Astrocyte of the hippocampus (primary cell): Measurements from ENCODE around the gene PEAK3.
A peak's percentile ranks its signal among the peaks of the same experiment; 100 is the strongest.

Experiments used
- DNase-seq: peaks from one replicate; pipeline ENCODE4 v3.0.0; 2011; ENCODE audit warnings: low read depth, low spot score

PEAK3 gene

DNA sequence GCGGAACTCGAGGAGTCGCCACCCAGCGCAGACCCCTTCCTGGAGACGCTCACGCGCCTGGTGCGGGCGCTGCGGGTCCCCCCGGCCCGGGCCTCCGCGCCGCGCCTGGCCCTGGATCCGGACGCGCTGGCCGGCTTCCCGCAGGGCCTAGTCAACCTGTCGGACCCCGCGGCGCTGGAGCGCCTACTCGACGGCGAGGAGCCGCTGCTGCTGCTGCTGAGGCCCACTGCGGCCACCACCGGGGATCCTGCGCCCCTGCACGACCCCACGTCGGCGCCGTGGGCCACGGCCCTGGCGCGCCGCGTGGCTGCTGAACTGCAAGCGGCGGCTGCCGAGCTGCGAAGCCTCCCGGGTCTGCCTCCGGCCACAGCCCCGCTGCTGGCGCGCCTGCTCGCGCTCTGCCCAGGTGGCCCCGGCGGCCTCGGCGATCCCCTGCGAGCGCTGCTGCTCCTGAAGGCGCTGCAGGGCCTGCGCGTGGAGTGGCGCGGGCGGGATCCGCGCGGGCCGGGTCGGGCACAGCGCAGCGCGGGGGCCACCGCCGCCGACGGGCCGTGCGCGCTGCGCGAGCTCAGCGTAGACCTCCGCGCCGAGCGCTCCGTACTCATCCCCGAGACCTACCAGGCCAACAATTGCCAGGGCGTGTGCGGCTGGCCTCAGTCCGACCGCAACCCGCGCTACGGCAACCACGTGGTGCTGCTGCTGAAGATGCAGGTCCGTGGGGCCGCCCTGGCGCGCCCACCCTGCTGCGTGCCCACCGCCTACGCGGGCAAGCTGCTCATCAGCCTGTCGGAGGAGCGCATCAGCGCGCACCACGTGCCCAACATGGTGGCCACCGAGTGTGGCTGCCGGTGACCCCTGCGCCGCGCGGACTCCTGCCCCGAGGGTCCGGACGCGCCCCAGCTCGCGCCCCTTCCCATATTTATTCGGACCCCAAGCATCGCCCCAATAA is 30.6 kb downstream of the PEAK3 start:
- peak; percentile 54 for DNase-seq

DNA sequence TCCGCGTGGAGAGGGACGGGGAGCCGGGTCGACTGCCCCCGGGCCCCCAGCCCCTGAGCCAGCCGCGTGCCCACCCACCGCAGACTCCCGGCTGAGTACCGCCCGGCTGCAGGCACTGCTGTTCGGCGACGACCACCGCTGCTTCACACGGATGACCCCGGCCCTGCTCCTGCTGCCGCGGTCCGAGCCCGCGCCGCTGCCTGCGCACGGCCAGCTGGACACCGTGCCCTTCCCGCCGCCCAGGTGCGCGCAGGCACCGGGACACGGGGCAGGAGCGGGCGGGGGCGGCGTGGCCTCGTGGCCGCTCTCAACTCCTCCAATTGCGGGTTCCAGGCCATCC is 31.2 kb downstream of the PEAK3 start:
- DNase-seq, result peak; percentile 19

DNA sequence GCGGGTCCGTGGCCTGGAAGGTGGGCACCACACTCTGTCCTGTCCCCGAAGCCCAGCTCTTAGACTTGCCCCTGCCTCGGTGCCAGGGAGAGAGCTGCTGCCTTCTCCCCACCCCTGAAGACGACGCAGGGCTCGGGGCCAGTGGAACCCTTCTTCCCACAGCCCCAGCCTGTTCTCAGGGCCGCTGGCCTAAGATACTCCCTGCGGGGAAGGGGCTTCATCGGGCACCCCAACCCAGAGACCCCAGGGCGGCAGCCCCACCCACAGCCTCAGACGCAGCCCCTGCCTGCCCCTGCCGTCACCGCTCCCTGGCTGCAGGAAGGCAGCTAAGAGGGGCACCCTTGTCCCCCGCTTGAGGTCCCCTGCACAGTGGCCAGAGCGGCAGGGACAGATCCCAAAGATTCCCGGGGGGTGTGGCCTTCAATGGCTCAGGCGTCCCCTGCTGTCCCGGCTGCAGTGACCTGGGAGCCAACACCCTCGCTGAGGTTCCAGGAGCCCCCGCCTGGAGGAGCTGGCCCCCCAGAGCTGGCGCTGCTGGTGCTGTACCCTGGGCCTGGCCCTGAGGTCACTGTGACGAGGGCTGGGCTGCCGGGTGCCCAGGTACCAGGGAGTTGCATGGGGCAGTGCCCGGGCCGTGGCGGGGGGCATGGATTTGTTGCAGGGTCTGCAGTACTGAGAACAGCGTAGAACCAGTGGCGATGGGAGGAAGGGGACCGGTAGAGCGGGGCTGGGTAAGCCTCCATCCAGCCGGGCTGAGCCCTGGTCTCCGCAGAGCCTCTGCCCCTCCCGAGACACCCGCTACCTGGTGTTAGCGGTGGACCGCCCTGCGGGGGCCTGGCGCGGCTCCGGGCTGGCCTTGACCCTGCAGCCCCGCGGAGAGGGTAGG is 31.9 kb downstream of the PEAK3 start:
- DNase-seq, result no peak

DNA sequence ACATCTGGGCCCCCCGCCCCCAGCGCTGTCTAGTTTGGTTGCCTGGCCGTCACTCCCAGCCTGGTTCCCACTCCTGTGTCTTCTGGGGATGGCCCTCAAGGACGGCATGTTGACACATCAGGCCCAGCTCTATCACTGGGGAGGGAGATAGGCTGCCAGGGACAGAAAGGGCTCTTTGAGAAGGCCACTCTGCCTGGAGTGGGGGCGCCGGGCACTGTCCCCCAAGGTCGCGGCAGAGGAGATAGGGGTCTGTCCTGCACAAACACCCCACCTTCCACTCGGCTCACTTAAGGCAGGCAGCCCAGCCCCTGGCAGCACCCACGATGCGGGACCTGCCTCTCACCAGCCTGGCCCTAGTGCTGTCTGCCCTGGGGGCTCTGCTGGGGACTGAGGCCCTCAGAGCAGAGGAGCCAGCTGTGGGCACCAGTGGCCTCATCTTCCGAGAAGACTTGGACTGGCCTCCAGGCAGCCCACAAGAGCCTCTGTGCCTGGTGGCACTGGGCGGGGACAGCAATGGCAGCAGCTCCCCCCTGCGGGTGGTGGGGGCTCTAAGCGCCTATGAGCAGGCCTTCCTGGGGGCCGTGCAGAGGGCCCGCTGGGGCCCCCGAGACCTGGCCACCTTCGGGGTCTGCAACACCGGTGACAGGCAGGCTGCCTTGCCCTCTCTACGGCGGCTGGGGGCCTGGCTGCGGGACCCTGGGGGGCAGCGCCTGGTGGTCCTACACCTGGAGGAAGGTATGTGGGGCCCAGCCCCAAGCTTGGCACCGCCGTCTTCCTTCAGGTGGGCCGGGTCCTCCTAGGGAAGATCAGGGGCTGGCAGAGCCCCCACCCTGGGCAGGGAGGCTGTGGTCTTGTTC is 32.7 kb downstream of the PEAK3 start, which contains the start of gene AMH:
Gene AMH (plus strand): TSS at position 314 of the 857 bp plus-strand sequence. CDS start 10 bp downstream, at position 324.
- DNase-seq, result no peak

DNA sequence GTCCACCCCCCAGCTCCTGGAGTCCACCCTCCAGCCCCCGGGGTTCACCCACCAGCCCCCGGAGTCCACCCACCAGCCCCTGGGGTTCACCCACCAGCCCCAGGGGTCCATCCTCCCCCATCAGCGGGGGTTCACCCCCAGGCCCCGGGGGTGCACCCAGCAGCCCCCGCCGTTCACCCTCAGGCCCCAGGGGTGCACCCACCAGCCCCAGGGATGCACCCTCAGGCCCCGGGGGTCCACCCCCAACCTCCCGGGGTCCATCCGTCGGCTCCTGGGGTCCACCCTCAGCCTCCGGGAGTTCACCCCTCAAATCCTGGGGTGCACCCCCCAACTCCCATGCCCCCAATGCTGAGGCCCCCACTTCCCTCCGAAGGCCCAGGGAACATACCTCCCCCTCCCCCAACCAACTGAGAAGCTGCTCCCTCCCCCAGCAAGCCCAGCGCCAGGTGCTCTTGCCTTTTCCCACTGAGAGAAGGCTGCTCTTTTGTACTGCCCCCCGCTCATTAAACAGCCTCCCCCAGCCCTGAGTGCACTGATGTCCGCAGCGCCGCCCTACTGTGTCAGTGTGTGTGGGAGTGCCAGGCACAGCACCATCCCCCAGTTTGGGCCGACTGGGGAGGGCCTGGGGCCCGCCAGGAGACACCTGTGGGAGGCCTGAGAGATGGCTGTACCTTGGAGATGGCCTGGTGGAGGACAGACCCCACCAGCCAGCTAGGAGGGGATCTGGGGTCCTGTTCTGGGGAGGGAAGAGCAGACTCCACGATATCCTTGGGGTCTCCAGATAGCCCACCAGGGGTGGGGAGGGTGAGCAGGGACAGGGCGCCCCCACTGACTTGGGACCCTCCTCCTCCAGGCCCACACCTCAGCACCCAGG is 33.6 kb downstream of the PEAK3 start:
- no peak for DNase-seq

DNA sequence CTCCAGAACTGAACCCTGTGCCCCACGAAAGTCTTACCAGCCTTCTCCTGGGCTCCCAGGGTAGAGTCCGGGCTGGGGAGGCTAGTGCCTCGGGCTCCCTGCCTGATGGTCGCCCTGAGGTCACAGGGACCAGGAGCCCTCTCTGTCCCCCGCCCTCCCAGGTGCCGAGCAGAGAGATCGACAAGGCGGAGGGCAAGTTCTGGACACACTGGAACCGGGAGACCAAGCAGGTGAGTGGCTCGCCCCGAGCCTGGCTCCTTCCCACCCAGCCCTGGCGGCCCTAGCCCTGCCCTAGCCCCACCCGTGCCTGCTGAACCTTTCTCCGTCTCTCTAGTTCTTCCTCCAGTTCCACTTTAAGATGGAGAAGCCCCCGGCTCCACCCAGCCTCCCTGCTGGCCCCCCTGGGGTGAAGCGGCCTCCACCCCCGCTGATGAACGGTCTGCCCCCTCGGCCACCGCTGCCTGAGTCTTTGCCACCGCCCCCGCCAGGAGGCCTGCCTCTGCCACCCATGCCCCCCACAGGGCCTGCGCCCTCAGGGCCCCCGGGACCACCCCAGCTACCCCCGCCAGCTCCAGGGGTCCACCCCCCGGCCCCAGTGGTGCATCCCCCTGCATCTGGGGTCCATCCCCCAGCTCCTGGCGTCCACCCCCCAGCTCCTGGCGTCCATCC is 34.4 kb downstream of the PEAK3 start:
- no peak for DNase-seq

DNA sequence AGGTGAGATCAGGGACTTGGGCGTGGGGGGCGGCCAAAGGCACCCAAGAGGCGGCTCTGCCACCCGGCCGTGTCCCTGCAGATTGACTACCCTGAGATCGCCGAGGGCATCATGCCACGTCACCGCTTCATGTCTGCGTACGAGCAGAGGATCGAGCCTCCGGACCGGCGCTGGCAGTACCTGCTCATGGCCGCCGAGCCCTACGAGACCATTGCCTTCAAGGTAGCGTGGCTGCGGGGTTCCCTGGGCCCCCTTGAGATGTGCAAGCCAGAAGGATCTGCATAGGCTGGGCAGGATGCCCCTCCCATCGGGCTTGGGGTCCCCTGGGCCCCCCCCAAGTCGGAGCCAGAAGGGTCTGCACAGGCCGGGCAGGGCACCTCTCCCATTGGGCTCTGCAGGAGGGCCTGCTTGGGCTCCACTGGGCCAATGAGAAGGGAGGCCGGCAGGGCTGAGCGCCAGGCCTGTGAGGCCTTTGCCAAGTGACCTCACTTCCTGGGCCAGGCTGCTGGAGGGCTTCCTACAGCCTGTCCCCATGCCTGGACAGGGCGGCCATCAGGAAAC is 35.1 kb downstream of the PEAK3 start:
- peak; percentile 68 for DNase-seq

DNA sequence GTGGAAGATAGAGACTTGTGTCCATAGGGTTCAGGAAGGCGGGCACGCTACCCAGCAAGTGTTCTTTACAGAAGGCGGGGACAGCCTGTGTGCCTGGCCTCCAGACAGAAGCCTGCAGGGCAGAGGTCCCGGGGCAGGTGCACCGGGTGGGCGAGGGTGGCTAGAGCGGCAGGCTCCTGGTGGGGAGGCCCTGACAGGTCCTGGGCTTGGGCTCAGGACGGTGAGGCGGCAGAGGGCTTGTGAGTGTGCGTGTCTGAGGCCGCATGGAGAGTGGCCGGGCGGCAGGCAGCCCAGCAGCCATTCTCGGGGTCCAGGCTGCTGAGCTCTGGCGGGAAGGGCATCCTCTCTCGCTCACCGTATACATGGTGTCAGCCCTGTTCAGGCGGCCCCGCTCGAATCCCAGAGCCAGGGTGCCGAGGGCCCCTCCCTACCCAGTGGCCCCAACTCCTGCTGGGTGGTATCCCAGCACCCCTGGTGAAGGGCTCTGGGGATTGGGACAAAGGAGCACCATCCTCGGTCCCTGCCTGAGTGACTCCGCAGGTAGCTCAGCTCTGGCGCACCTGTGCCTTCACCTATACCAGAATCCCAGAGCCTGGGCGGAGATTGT is 35.9 kb downstream of the PEAK3 start:
- DNase-seq, result no peak

DNA sequence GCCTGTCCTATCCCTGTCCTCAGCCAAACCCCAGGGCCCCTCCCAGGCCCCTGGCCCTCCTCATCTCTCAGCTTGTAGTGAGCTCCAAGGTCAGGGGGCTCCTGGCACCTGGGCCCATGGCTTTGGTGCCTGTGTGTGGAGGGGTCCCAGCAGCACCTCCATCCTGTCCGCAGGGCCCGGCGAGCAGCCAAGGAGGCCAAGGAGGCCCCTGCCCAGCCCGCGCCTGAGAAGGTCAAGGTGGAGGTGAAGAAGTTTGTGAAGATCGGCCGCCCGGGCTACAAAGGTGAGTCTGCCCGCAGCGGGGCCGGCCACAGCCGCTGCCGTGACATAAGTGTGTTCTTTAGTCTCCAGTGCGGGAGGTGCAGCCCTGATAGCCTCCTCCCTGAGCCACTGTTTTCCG is 36.7 kb downstream of the PEAK3 start:
- DNase-seq, result no peak

DNA sequence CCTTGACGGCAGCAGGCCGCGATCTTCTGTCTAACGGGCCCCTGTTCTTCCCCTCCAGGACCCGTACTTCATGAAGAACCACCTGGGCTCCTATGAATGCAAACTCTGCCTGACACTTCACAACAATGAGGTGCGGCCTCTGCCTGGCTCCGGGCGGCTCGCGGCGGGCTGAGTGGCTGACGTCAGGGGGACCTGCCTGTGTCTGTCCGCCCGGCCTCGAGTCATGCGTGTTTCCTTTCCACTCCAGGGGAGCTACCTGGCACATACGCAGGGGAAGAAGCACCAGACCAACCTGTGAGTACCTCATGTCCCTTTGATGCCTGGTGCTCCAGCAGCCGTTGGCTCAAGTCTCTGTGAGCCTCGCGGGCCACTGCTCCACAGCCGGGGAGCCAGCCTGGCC is 37.5 kb downstream of the PEAK3 start:
- DNase-seq, result no peak

DNA sequence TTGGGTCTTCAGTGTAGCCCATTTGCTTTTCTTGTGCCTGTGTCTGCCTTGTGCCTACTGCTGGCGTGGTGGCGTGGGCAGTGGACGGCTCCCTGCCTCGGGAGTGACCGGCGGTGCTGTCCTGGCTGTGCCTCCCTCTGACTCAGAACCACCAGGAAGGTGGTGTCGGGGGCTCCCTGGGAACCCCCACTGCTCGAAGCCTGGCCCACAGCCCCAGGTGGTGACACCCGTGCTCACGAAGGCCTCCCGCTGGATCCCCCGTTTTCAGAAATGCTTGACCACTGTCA is 37.9 kb downstream of the PEAK3 start:
- DNase-seq, result no peak

DNA sequence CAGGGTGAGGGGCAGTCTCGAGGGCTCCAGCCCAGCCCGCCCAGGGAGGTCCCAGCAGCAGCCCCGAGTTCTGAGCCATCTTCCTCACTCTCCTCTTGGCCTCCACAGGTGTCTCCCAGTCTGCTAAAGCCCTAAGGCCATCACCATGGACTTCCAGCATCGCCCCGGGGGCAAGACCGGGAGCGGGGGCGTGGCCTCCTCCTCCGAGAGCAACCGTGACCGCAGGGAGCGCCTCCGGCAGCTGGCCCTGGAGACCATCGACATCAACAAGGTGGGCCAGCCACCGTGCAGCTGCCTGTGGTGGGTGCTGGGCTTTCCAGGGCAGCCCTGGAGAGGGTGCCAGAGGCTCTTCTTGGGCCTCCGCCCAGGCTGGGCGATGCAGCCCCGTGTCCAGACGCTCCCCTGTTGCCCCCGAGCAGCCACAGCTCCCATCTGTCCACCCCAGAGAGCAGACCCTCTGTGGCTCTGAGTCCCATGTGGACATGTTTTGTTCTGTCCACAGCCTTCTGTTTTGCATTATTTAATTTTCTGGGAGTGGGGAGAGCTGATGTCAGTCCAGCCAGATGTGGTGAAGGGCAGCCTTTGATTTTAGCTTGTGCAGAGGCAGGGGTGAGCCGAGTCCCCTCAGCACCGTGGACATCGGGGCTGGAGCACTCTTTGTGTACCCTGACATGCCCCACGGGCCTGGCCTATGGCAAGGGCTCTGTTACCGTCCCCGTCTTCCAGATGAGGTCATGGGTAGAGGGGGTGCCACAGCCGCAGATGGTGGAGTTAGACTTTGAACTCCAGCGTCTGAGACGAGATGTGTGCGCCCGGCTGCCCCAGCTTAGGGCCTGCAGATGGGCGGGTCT is 38.5 kb downstream of the PEAK3 start:
- DNase-seq, result no peak

DNA sequence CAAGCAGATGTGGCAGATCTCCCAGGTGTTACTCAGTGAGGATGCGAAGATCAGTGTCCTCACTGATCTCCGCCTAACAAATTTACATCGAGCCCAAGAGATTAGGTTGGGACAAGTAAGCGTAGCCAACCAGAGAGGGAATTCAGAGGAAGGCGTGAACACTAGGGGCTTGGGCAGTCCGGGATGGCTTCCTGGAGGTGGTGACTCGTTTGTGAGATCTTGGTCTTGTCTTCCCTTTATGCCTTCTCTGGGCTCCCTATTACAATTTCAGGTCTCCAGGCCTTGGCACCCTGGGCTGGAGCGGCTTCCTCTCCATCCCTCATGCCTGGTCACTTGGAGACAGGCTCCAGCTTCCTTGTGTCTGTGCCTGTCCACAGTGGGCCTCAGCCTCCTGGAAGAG is 39.2 kb downstream of the PEAK3 start:
- no peak for DNase-seq

DNA sequence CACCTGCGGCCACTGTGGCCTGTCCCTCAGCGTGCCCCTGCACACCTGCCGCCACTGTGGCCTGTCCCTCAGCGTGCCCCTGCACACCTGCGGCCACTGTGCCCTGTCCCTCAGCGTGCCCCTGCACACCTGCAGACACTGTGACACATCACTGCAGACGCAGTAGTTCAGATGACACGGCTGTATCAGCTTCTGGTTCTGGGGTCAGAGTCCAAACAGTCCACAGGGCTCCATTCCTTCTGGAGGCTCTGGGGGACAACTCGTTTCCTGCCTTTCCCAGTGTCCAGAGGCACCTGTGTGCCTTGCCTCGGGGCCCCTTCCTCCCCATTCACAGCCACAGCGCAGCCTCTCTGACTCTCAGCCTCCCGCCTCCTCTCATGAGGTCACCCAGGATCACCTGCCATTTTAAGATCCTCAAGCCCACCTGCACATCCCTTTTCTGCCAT is 39.9 kb downstream of the PEAK3 start:
- DNase-seq, result no peak

DNA sequence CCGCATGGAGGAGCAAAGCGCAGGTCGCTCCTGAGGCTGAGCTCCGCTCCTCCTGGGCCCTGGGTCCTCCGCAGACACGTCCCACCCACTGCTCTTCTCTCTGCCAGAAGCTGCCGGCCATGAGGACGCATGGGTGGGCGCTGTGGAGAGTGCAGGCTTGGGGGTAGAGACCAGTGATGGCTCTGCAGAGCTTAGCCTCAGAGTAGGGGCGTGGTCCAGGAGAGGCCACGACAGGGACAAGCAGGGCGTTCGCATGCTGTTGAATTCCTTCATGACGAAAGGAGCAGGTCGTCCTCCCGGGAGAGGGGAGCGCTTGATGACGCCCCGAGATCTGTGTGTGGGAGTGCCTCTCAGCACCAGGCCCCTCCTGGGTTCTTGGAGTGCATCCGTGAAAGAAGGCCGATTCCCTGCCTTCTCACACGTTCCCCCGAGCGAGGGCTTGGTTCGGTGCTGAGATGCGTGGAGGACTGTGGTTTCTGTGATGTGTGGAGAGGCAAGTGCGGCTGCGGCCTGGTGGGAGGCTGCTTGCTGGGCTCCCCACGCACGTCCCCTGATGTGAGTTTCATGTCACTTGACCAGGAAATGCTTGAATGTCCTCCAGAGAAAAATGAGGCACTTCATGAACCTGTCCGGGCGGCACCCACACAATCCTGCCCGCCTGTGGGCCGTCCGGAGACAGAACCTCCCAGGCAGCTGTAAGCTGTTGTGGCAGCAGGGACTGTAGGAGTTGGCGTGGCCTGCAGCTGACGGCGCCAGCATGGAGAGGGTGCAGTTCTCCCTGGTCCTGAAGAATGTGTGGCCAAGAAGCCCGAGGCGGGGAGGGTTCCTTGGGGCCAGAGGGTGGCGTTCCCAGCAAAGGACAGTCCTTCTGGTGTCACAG is 40.9 kb downstream of the PEAK3 start:
- DNase-seq, result peak; percentile 28

DNA sequence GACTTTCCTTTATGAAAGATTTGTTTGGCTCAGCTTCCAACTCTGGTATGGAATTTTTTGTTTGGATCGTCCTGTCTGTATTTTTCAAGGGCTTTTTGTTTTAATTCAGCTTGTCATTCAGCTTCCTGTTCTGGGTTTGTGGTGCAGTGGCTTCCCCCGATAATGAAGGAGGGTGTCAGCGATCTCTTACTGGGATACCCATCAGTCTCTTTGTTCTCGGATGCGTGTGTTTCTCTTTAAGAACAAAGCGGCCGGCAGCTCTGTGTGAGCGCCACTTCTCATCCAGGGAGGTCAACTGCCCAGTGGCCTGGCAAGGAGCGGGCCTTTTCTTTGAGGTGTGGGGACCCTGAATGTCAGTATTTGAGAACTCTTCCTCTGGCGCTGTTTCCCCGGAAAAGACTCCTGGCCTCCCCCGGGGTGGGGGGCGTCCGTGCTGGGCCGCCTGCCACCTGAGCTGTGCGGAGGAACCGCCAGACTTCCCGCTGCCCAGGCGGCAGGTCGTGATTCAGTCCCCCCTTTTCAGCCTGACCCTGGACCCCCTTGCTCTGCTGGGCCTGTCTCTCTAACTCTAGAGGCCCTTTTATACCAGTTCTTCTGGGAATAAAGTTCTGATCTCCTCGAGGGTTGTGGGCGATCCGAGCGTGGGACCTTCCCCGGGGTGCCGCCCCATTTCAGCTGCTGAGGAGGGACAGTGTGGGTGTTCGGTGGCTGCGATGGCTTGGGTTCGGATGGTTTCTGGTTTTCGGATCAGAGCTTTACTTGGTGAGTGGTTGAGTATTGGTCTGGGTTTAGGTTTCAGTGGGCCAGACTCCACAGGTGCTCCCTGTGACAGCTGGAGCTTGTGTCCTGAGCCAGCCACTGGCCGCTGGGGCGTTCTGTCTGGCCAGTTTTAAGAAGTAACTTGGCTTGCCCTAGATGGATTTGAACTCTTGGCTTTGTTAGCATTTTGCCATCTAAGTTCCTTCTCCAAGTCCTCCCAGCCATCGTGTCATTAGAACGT is 41.9 kb downstream of the PEAK3 start:
- DNase-seq, result peak; percentile 57
